HepG2 (cell line): ENCODE data around the gene STIM1. TPM values are rescaled to one million over a fixed set of nuclear protein-coding genes. Genes with fewer than 3 reads are reported as not detected.

ENCODE experiments used
- ATAC-seq: fragments of 200-7000 bp; cut with Tn5 transposase; 3 replicates; pipeline ENCODE4 v1.9.1; 2020; ENCODE audit warnings: mild to moderate bottlenecking, moderate library complexity
- BruUV-seq: library from RNA; stranded (reverse); fragments of 400-500 nt; replicated peaks from 2 replicates; lab custom pipeline; 2021; lab: Mats Ljungman, UMichigan
- CTCF ChIA-PET: fragments of 300-600 bp; formaldehyde crosslinking; extraction: SDS; loops from one replicate; lab custom pipeline; 2021; ENCODE audit warnings: low total read pairs, inconsistent platforms, low intra/inter-chr PET ratio; lab: Yijun Ruan, JAX
- POLR2A ChIA-PET: fragments of 350-600 bp; sonication (Branson Sonifier 250); formaldehyde crosslinking; loops from one replicate; lab custom pipeline; 2020; ENCODE audit warnings: antibody characterized with exemption, inconsistent platforms; lab: Yijun Ruan, JAX
- DNase-seq: peaks from one replicate; pipeline ENCODE4 v3.0.0-alpha.2; 2015; ENCODE audit warnings: low spot score
- FAIRE-seq: peaks from 3 replicates; lab custom pipeline; 2011; peaks lifted over from hg19 to GRCh38; lab: Jason Lieb, UNC
- H2AFZ ChIP-seq: one replicate; pipeline ENCODE4 v1.6.1; 2011; ENCODE audit warnings: low read length, inconsistent platforms
- H3K27ac ChIP-seq: fragments of 300-600 bp; 3 replicates; pipeline ENCODE4 v1.8.0; 2011; ENCODE audit warnings: mixed run types, mild to moderate bottlenecking, mixed read lengths, low read length, inconsistent platforms; ENCODE audit not compliant: insufficient read depth; ENCODE audit errors: extremely low read length
- H3K27me3 ChIP-seq, 2 experiments: fragments of 200-600 bp in 1 of 2; 2 replicates in 1 of 2; 3 replicates in 1 of 2; pipeline versions ENCODE4 v1.6.0 to v1.8.0; 2011; ENCODE audit warnings: low read length in 2 of 2, mild to moderate bottlenecking in 2 of 2, moderate library complexity in 2 of 2, inconsistent platforms in 1 of 2; ENCODE audit not compliant: insufficient read depth in 2 of 2, control insufficient read depth in 1 of 2
- H3K36me3 ChIP-seq, 2 experiments: fragments of 200-600 bp in 1 of 2; replicated peaks in 1 of 2; 2 replicates in 1 of 2; 3 replicates in 1 of 2; pipeline versions ENCODE4 v1.5.1 to v1.8.0; 2011; ENCODE audit warnings: low read length in 2 of 2, inconsistent platforms in 1 of 2; ENCODE audit not compliant: insufficient read depth in 2 of 2, control insufficient read depth in 1 of 2
- H3K4me1 ChIP-seq: 2 replicates; pipeline ENCODE4 v1.5.1; 2012; ENCODE audit warnings: low read length, inconsistent platforms; ENCODE audit not compliant: insufficient read depth
- H3K4me2 ChIP-seq: 2 replicates; pipeline ENCODE4 v1.6.0; 2011; ENCODE audit warnings: low read depth, low read length, inconsistent platforms
- H3K4me3 ChIP-seq, 3 experiments: fragments of 200-600 bp in 1 of 3; sonication (generic), shearing (Covaris generic) in 1 of 3; replicated peaks in 1 of 3; 2 replicates each; pipeline ENCODE4 v1.5.1; 2011 to 2016; ENCODE audit warnings: low read length in 3 of 3, inconsistent platforms in 2 of 3, low read depth in 2 of 3, mild to moderate bottlenecking in 2 of 3, control low read depth in 1 of 3, mixed read lengths in 1 of 3; ENCODE audit not compliant: insufficient read depth in 1 of 3
- H3K79me2 ChIP-seq: one replicate; pipeline ENCODE4 v1.6.1; 2011; ENCODE audit warnings: low read length, inconsistent platforms; ENCODE audit not compliant: insufficient read depth
- H3K9ac ChIP-seq: 2 replicates; pipeline ENCODE4 v1.6.0; 2011; ENCODE audit warnings: mild to moderate bottlenecking, low read depth, low read length, inconsistent platforms; ENCODE audit not compliant: insufficient read depth
- H3K9me3 ChIP-seq: 2 replicates; pipeline ENCODE4 v1.5.1; 2012; ENCODE audit warnings: mild to moderate bottlenecking, low read length
- H4K20me1 ChIP-seq: 2 replicates; pipeline ENCODE4 v1.6.0; 2011; ENCODE audit warnings: inconsistent platforms, mild to moderate bottlenecking, low read length, moderate library complexity; ENCODE audit not compliant: insufficient read depth
- FOXA3 ChIP-seq: IDR thresholded peaks from 2 replicates; pipeline ENCODE4 v1.6.1; 2016; ENCODE audit warnings: missing genetic modification reagents, missing compliant biosample characterization
- HNF4G ChIP-seq, 2 experiments: sonication (generic) in 1 of 2; formaldehyde crosslinking in 1 of 2; IDR thresholded peaks; 2 replicates each; pipeline versions ENCODE4 v1.4.0 to v1.6.1; 2011 to 2020; ENCODE audit warnings: borderline replicate concordance in 2 of 2, low read depth in 2 of 2, mild to moderate bottlenecking in 2 of 2, low read length in 1 of 2, missing genetic modification reagents in 1 of 2, moderate library complexity in 1 of 2
- IKZF4 ChIP-seq: sonication (generic); formaldehyde crosslinking; IDR thresholded peaks from 2 replicates; pipeline ENCODE4 v1.5.1; 2020; ENCODE audit warnings: borderline replicate concordance, mild to moderate bottlenecking, low read depth, missing genetic modification reagents; ENCODE audit errors: not compliant biosample characterization
- LCORL ChIP-seq, 2 experiments: fragments of 450-650 bp in 1 of 2; sonication (generic) in 1 of 2; formaldehyde crosslinking in 1 of 2; IDR thresholded peaks; 2 replicates each; pipeline versions ENCODE4 v1.5.0 to v1.6.1; 2017 to 2020; ENCODE audit warnings: antibody characterized with exemption in 1 of 2, missing genetic modification reagents in 1 of 2
- MXI1 ChIP-seq: IDR thresholded peaks from 3 replicates; pipeline ENCODE4 v1.6.1; 2012; ENCODE audit warnings: low read depth, low read length, inconsistent platforms, borderline replicate concordance
- PPARG ChIP-seq: conservative IDR thresholded peaks from 2 replicates; pipeline ENCODE4 v1.6.1; 2016; ENCODE audit warnings: missing biosample characterization, missing genetic modification reagents
- ZNF282 ChIP-seq: fragments of 450-650 bp; IDR thresholded peaks from 2 replicates; pipeline ENCODE4 v1.6.1; 2018; ENCODE audit not compliant: partially characterized antibody
- ZNF44 ChIP-seq: sonication (generic); formaldehyde crosslinking; IDR thresholded peaks from 2 replicates; pipeline ENCODE4 v1.5.1; 2020; ENCODE audit warnings: mild to moderate bottlenecking, missing genetic modification reagents
- ZNF569 ChIP-seq: sonication (generic); formaldehyde crosslinking; IDR thresholded peaks from 2 replicates; pipeline ENCODE4 v1.5.0; 2020; ENCODE audit warnings: mild to moderate bottlenecking, missing genetic modification reagents, moderate library complexity, borderline replicate concordance
- ZNF7 ChIP-seq: IDR thresholded peaks from 2 replicates; pipeline ENCODE4 v1.6.1; 2016; ENCODE audit warnings: missing biosample characterization, missing genetic modification reagents
- WGBS: methylation state at CpG from one replicate; pipeline ENCODE4 v1.1.6; 2017; ENCODE audit warnings: low lambda C conversion rate; 5-methylcytosine and 5-hydroxymethylcytosine counted together
- in situ Hi-C: cut with HindIII; loops from 2 replicates; pipeline ENCODE4 v1.10.0; 2017; ENCODE audit warnings: low pct_unique_long_range_greater_than_20kb; ENCODE audit not compliant: extremely low pct_ligation_motif_present
- intact Hi-C: fragments of 100-400 bp; cut with micrococcal nuclease; formaldehyde crosslinking; loops from one replicate; pipeline ENCODE4 v1.10.0; 2022; ENCODE audit not compliant: unreplicated experiment
- polyA plus RNA-seq, 8 experiments: library from polyadenylated mRNA; depleted of rRNA in 3 of 8; stranded (reverse) in 7 of 8; unstranded in 1 of 8; fragments of >200 nt; fragmentation: Illumina TruSeq in 4 of 8; extraction: Trizol in 4 of 8; gene quantifications; 2 replicates each; pipeline versions ENCODE4 v1.2.1 to v1.2.3, GENCODE V29; 2011 to 2016; ENCODE audit warnings: low read depth in 4 of 8, missing spikeins in 1 of 8, mixed read lengths in 1 of 8; ENCODE audit not compliant: insufficient read depth in 1 of 8
- total RNA-seq, 5 experiments: library from RNA; depleted of rRNA; stranded (reverse); fragments of >200 nt; fragmentation: Illumina TruSeq; extraction: Trizol; gene quantifications; 2 replicates each; pipeline ENCODE4 v1.2.3, GENCODE V29; 2016; ENCODE audit warnings: low read depth in 1 of 5
- TF ChIP-seq, protein P1 (sequence below): sonication (generic); formaldehyde crosslinking; IDR thresholded peaks from 2 replicates; pipeline ENCODE4 v1.5.0; 2020; ENCODE audit warnings: mild to moderate bottlenecking, missing genetic modification reagents
- TF ChIP-seq, protein P2 (sequence below): sonication (generic); formaldehyde crosslinking; conservative IDR thresholded peaks from 2 replicates; pipeline ENCODE4 v1.4.0; 2020; ENCODE audit warnings: mild to moderate bottlenecking, missing genetic modification reagents, moderate library complexity
- TF ChIP-seq, protein P3 (sequence below): IDR thresholded peaks from 2 replicates; pipeline ENCODE4 v1.6.1; 2012; ENCODE audit warnings: inconsistent platforms
- TF ChIP-seq, protein P4 (sequence below): sonication (generic); formaldehyde crosslinking; IDR thresholded peaks from 2 replicates; pipeline ENCODE4 v1.8.0; 2022; ENCODE audit warnings: mild to moderate bottlenecking, missing genetic modification reagents, moderate library complexity
- TF ChIP-seq, protein P5 (sequence below): sonication (generic); formaldehyde crosslinking; IDR thresholded peaks from 2 replicates; pipeline ENCODE4 v1.5.1; 2020; ENCODE audit warnings: missing genetic modification reagents, mild to moderate bottlenecking, borderline replicate concordance

Gene STIM1
- total and polyA plus RNA-seq, 2 of the 13 experiments (the other 11 are each of a cell fraction or from before 2014, with no cell fraction given), result 19.2 to 28.5 TPM

DNA sequence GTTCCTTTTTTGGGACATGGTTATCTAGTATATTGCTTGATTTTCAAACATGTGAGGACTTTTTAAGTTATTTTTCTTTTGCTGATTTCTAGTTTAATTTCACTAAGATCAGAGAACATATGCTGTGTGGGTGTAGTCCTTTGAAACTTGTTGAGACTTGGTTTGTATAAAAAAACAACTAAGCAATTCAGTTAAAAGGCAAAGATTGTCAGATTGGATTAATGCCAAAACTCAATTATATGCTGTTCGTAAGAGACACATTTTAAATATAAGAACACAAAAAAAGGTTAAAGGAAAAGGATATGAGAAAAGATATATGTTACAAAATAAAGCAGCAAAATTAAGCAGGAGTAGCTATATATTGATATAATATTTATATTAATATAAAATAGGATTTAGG, 221.3 kb downstream of the STIM1 start:
- no peaks in the 10 kb centered on the region for H3K79me2 ChIP-seq
- no peaks in the 10 kb centered on the region for H4K20me1 ChIP-seq
- no TSS peak for BruUV-seq
- POLR2A ChIA-PET, result no interaction called here
- 100% methylated on average over 1 of the region's 1 CpG for WGBS
- no peak overlapping the region for H3K9ac ChIP-seq
- H3K4me2 ChIP-seq, result no peak overlapping the region
- H3K4me1 ChIP-seq, result no peaks in the 10 kb centered on the region
- H2AFZ ChIP-seq, result no peak overlapping the region
- DNase-seq (no peak), ATAC-seq (no peak), FAIRE-seq (no peak)
- no peak overlapping the region for H3K4me3 ChIP-seq
- intact Hi-C loops (no loop called here), in situ Hi-C loops (no loop called here)
- H3K27ac ChIP-seq, result no peak overlapping the region
- CTCF ChIA-PET, result no interaction called here
- H3K9me3 ChIP-seq, result no peaks in the 10 kb centered on the region
- peaks cover 10 to 32% of the 10 kb centered on the region in 2 experiments for H3K36me3 ChIP-seq
- H3K27me3 ChIP-seq, result no peaks in the 10 kb centered on the region
- TF ChIP-seq HNF4G (IDR thresholded peaks at IDR 0.05; ENCODE audit: borderline replicate concordance, low read depth, low read length) (no peak), HNF4G (CRISPR knock-in tag; IDR thresholded peaks at IDR 0.05; ENCODE audit: borderline replicate concordance, low read depth) (no peak), ZNF282 (no peak), ZNF7 (CRISPR knock-in tag) (no peak), IKZF4 (CRISPR knock-in tag) (no peak), MXI1 (no peak), LCORL (IDR thresholded peaks at IDR 0.05) (no peak), LCORL (CRISPR knock-in tag; IDR thresholded peaks at IDR 0.05) (no peak), ZNF569 (CRISPR knock-in tag) (no peak), PPARG (CRISPR knock-in tag) (no peak), FOXA3 (no peak), ZNF44 (CRISPR knock-in tag) (no peak)
- TF ChIP-seq, protein P1, sequence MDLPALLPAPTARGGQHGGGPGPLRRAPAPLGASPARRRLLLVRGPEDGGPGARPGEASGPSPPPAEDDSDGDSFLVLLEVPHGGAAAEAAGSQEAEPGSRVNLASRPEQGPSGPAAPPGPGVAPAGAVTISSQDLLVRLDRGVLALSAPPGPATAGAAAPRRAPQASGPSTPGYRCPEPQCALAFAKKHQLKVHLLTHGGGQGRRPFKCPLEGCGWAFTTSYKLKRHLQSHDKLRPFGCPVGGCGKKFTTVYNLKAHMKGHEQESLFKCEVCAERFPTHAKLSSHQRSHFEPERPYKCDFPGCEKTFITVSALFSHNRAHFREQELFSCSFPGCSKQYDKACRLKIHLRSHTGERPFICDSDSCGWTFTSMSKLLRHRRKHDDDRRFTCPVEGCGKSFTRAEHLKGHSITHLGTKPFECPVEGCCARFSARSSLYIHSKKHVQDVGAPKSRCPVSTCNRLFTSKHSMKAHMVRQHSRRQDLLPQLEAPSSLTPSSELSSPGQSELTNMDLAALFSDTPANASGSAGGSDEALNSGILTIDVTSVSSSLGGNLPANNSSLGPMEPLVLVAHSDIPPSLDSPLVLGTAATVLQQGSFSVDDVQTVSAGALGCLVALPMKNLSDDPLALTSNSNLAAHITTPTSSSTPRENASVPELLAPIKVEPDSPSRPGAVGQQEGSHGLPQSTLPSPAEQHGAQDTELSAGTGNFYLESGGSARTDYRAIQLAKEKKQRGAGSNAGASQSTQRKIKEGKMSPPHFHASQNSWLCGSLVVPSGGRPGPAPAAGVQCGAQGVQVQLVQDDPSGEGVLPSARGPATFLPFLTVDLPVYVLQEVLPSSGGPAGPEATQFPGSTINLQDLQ (CRISPR knock-in tag), result no peak
- TF ChIP-seq, protein P2, sequence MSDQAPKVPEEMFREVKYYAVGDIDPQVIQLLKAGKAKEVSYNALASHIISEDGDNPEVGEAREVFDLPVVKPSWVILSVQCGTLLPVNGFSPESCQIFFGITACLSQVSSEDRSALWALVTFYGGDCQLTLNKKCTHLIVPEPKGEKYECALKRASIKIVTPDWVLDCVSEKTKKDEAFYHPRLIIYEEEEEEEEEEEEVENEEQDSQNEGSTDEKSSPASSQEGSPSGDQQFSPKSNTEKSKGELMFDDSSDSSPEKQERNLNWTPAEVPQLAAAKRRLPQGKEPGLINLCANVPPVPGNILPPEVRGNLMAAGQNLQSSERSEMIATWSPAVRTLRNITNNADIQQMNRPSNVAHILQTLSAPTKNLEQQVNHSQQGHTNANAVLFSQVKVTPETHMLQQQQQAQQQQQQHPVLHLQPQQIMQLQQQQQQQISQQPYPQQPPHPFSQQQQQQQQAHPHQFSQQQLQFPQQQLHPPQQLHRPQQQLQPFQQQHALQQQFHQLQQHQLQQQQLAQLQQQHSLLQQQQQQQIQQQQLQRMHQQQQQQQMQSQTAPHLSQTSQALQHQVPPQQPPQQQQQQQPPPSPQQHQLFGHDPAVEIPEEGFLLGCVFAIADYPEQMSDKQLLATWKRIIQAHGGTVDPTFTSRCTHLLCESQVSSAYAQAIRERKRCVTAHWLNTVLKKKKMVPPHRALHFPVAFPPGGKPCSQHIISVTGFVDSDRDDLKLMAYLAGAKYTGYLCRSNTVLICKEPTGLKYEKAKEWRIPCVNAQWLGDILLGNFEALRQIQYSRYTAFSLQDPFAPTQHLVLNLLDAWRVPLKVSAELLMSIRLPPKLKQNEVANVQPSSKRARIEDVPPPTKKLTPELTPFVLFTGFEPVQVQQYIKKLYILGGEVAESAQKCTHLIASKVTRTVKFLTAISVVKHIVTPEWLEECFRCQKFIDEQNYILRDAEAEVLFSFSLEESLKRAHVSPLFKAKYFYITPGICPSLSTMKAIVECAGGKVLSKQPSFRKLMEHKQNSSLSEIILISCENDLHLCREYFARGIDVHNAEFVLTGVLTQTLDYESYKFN (CRISPR knock-in tag), result no peak
- TF ChIP-seq, protein P3, sequence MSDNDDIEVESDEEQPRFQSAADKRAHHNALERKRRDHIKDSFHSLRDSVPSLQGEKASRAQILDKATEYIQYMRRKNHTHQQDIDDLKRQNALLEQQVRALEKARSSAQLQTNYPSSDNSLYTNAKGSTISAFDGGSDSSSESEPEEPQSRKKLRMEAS, result no peak
- TF ChIP-seq, protein P4, sequence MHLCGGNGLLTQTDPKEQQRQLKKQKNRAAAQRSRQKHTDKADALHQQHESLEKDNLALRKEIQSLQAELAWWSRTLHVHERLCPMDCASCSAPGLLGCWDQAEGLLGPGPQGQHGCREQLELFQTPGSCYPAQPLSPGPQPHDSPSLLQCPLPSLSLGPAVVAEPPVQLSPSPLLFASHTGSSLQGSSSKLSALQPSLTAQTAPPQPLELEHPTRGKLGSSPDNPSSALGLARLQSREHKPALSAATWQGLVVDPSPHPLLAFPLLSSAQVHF, result no peak
- TF ChIP-seq, protein P5, sequence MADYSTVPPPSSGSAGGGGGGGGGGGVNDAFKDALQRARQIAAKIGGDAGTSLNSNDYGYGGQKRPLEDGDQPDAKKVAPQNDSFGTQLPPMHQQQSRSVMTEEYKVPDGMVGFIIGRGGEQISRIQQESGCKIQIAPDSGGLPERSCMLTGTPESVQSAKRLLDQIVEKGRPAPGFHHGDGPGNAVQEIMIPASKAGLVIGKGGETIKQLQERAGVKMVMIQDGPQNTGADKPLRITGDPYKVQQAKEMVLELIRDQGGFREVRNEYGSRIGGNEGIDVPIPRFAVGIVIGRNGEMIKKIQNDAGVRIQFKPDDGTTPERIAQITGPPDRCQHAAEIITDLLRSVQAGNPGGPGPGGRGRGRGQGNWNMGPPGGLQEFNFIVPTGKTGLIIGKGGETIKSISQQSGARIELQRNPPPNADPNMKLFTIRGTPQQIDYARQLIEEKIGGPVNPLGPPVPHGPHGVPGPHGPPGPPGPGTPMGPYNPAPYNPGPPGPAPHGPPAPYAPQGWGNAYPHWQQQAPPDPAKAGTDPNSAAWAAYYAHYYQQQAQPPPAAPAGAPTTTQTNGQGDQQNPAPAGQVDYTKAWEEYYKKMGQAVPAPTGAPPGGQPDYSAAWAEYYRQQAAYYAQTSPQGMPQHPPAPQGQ (CRISPR knock-in tag), result no peak
